Raji (cell line): ENCODE data around the gene STOX1.

Experiments used
- POLR2A ChIP-seq: IDR thresholded peaks from 2 replicates; pipeline ENCODE4 v1.6.1; 2011; ENCODE audit warnings: low read depth, low read length, control low read depth; ENCODE audit not compliant: insufficient read depth

STOX1 gene

GRCh38 chr10:68826764-68827591, at the start of gene STOX1:
Gene STOX1 (plus strand): TSS chr10:68827531. CDS start chr10:68827624, 93 bp downstream.
- TF ChIP-seq POLR2A, result no peak

- no peak for TF ChIP-seq POLR2A
Observed at GRCh38 chr10:68781613-68782574, 45.4 kb upstream of the STOX1 start.

GRCh38 chr10:68784476-68784875, 42.9 kb upstream of the STOX1 start:
- TF ChIP-seq POLR2A, result no peak

GRCh38 chr10:68787813-68788212, 39.5 kb upstream of the STOX1 start:
- no peak for TF ChIP-seq POLR2A

GRCh38 chr10:68790476-68790875, 36.9 kb upstream of the STOX1 start:
- TF ChIP-seq POLR2A, result no peak

- no peak for TF ChIP-seq POLR2A
Observed at GRCh38 chr10:68792115-68792514, 35.2 kb upstream of the STOX1 start.

GRCh38 chr10:68795886-68796532, 31.3 kb upstream of the STOX1 start:
- no peak for TF ChIP-seq POLR2A

- no peak for TF ChIP-seq POLR2A
Observed at GRCh38 chr10:68796605-68797004, 30.7 kb upstream of the STOX1 start.

- TF ChIP-seq POLR2A, result no peak
Observed at GRCh38 chr10:68800211-68800610, 27.1 kb upstream of the STOX1 start.

- no peak for TF ChIP-seq POLR2A
Observed at GRCh38 chr10:68804692-68805091, 22.6 kb upstream of the STOX1 start.

- no peak for TF ChIP-seq POLR2A
Observed at GRCh38 chr10:68811314-68812009, 15.9 kb upstream of the STOX1 start.

- no peak for TF ChIP-seq POLR2A
Observed at GRCh38 chr10:68812420-68812819, 14.9 kb upstream of the STOX1 start.

GRCh38 chr10:68813559-68813958, 13.8 kb upstream of the STOX1 start:
- no peak for TF ChIP-seq POLR2A

GRCh38 chr10:68816796-68817412, 10.4 kb upstream of the STOX1 start:
- no peak for TF ChIP-seq POLR2A
